CD14-positive monocyte (primary cell): ENCODE measurements around the gene GNG5. TPM values are rescaled to one million over a fixed set of nuclear protein-coding genes. Genes with fewer than 3 reads are reported as not detected.

Experiments used
- DNase-seq, 3 donors: peaks; one replicate each; pipeline ENCODE4 v3.0.0-alpha.2; 2011 to 2022
- H2AFZ ChIP-seq: 2 replicates; pipeline ENCODE4 v1.6.0; 2012; ENCODE audit warnings: mild to moderate bottlenecking, low read depth, low read length, inconsistent platforms; ENCODE audit not compliant: insufficient read depth, poor library complexity, severe bottlenecking
- H3K27ac ChIP-seq, 2 donors: 1 replicate in 1 of 2; 2 replicates in 1 of 2; pipeline ENCODE4 v1.5.1; 2012 to 2013; ENCODE audit warnings: low read length in 2 of 2, control low read depth in 1 of 2, inconsistent platforms in 1 of 2, low read depth in 1 of 2, mild to moderate bottlenecking in 1 of 2
- H3K27me3 ChIP-seq, 2 donors: one replicate each; pipeline versions ENCODE4 v1.6.0 to v1.6.1; 2011 to 2013; ENCODE audit warnings: low read length in 2 of 2; ENCODE audit not compliant: control insufficient read depth in 2 of 2, insufficient read depth in 2 of 2
- H3K36me3 ChIP-seq, 2 donors: replicated peaks in 1 of 2; 1 replicate in 1 of 2; 2 replicates in 1 of 2; pipeline versions ENCODE4 v1.5.1 to v1.6.1; 2012 to 2013; ENCODE audit warnings: low read length in 2 of 2, control low read depth in 1 of 2, inconsistent platforms in 1 of 2, mild to moderate bottlenecking in 1 of 2; ENCODE audit not compliant: insufficient read depth in 2 of 2, control insufficient read depth in 1 of 2
- H3K4me1 ChIP-seq, 2 donors: 1 replicate in 1 of 2; 2 replicates in 1 of 2; pipeline versions ENCODE4 v1.5.1 to v1.6.1; 2012 to 2013; ENCODE audit warnings: low read length in 2 of 2, control low read depth in 1 of 2, inconsistent platforms in 1 of 2, mild to moderate bottlenecking in 1 of 2, moderate library complexity in 1 of 2; ENCODE audit not compliant: insufficient read depth in 2 of 2, control insufficient read depth in 1 of 2
- H3K4me2 ChIP-seq: replicated peaks from 2 replicates; pipeline ENCODE3; 2012; ENCODE audit warnings: low read length, moderate library complexity, mild to moderate bottlenecking; ENCODE audit not compliant: poor library complexity, severe bottlenecking; ENCODE audit errors: extremely low read depth
- H3K4me3 ChIP-seq, 3 experiments: fragments of 200-600 bp in 1 of 3; sonication (generic) in 1 of 3; replicated peaks in 1 of 3; 1 replicate in 2 of 3; 2 replicates in 1 of 3; pipeline ENCODE4 v1.5.1; 2011 to 2013; ENCODE audit warnings: low read length in 3 of 3, mild to moderate bottlenecking in 3 of 3, control low read depth in 2 of 3, low read depth in 2 of 3, inconsistent platforms in 1 of 3, moderate library complexity in 1 of 3
- H3K79me2 ChIP-seq: 2 replicates; pipeline ENCODE4 v1.6.0; 2012; ENCODE audit warnings: mild to moderate bottlenecking, control low read depth, inconsistent platforms, low read length, moderate library complexity; ENCODE audit not compliant: insufficient read depth
- H3K9ac ChIP-seq: 2 replicates; pipeline ENCODE4 v1.6.0; 2017; ENCODE audit warnings: low read length, mild to moderate bottlenecking; ENCODE audit not compliant: insufficient read depth, poor library complexity, severe bottlenecking
- H3K9me3 ChIP-seq, 2 donors: replicated peaks in 1 of 2; 1 replicate in 1 of 2; 2 replicates in 1 of 2; pipeline versions ENCODE4 v1.5.1 to v1.6.1; 2012 to 2013; ENCODE audit warnings: low read length in 2 of 2, control low read depth in 1 of 2; ENCODE audit not compliant: control insufficient read depth in 1 of 2, insufficient read depth in 1 of 2
- H4K20me1 ChIP-seq: 2 replicates; pipeline ENCODE4 v1.6.0; 2012; ENCODE audit warnings: mild to moderate bottlenecking, low read length, control low read depth, moderate library complexity; ENCODE audit not compliant: insufficient read depth
- H3K27ac Mint-ChIP-seq, 7 donors: one replicate each; pipeline ENCODE4 v1.8.0; 2020; ENCODE audit warnings: mild to moderate bottlenecking in 7 of 7, mixed read lengths in 7 of 7, moderate library complexity in 6 of 7, inconsistent platforms in 2 of 7
- H3K27me3 Mint-ChIP-seq, 3 donors: one replicate each; pipeline ENCODE4 v1.8.0; 2021 to 2022; ENCODE audit warnings: low read depth in 3 of 3, mild to moderate bottlenecking in 3 of 3, mixed read lengths in 3 of 3, moderate library complexity in 3 of 3, inconsistent platforms in 1 of 3
- H3K36me3 Mint-ChIP-seq, 2 donors: one replicate each; pipeline ENCODE4 v1.8.0; 2020; ENCODE audit warnings: mixed read lengths in 2 of 2, inconsistent platforms in 1 of 2, mild to moderate bottlenecking in 1 of 2
- H3K4me1 Mint-ChIP-seq: one replicate; pipeline ENCODE4 v1.8.0; 2020; ENCODE audit warnings: mild to moderate bottlenecking, mixed read lengths
- H3K4me3 Mint-ChIP-seq, 2 donors: one replicate each; pipeline ENCODE4 v1.8.0; 2020; ENCODE audit warnings: mild to moderate bottlenecking in 2 of 2, mixed read lengths in 2 of 2, moderate library complexity in 1 of 2
- H3K9me3 Mint-ChIP-seq, 7 donors: one replicate each; pipeline ENCODE4 v1.8.0; 2020 to 2022; ENCODE audit warnings: mixed read lengths in 7 of 7, mild to moderate bottlenecking in 6 of 7, moderate library complexity in 6 of 7, inconsistent platforms in 2 of 7
- CTCF ChIP-seq: fragments of 200-600 bp; IDR thresholded peaks from one replicate; pipeline ENCODE4 v1.8.0; 2022; ENCODE audit warnings: antibody characterized with exemption, mild to moderate bottlenecking
- WGBS: methylation state at CpG from one replicate; pipeline ENCODE4 v1.1.5; 2013; ENCODE audit warnings: missing lambda C conversion rate; ENCODE audit not compliant: insufficient coverage; 5-methylcytosine and 5-hydroxymethylcytosine counted together
- intact Hi-C, 2 donors: fragments of 100-400 bp; cut with micrococcal nuclease; formaldehyde crosslinking; loops; one replicate each; pipeline versions ENCODE4 v1.15.0 to v1.15.1; 2023
- polyA plus RNA-seq, 3 donors: library from polyadenylated mRNA; depleted of rRNA in 1 of 3; unstranded in 2 of 3; stranded (reverse) in 1 of 3; fragments of 300-500 nt in 2 of 3; fragments of >200 nt in 1 of 3; fragmentation: Illumina TruSeq in 2 of 3; gene quantifications; 1 replicate in 2 of 3; 2 replicates in 1 of 3; pipeline ENCODE4 v1.2.3, GENCODE V29; 2012 to 2021

Gene GNG5
- polyA plus RNA-seq, 3 donors: 135 to 555 (median 377) TPM

GRCh38 chr1:84493747-84494146 is 12.6 kb downstream of the GNG5 start:
- Mint-ChIP-seq H3K27ac (peak overlapping the region in 1 of 7 donors; percentile 23), H3K27me3 (no peaks in the 10 kb centered on the region), H3K9me3 (peaks cover 0 to 2% (median 0%) of the 10 kb centered on the region in 7 donors), H3K4me1 (no peaks in the 10 kb centered on the region), H3K4me3 (no peak overlapping the region), H3K36me3 (peaks cover 81 to 90% of the 10 kb centered on the region in 2 donors)
- Histone ChIP-seq H4K20me1 (peaks cover 29% of the 10 kb centered on the region), H3K9me3 (no peaks in the 10 kb centered on the region), H3K4me3 (no peak overlapping the region), H3K27me3 (no peaks in the 10 kb centered on the region), H3K79me2 (peaks cover 20% of the 10 kb centered on the region), H2AFZ (no peak overlapping the region), H3K27ac (peak overlapping the region in 1 of 2 donors; percentile 30), H3K36me3 (peaks cover 70 to 96% of the 10 kb centered on the region in 2 donors), H3K4me1 (no peaks in the 10 kb centered on the region), H3K4me2 (no peak overlapping the region), H3K9ac (no peak overlapping the region)
- no CpG with 5 or more reads among the region's 1 CpG for WGBS
- TF ChIP-seq CTCF: no peak
- DNase-seq: no peak
- intact Hi-C loops: no loop called here

DNA sequence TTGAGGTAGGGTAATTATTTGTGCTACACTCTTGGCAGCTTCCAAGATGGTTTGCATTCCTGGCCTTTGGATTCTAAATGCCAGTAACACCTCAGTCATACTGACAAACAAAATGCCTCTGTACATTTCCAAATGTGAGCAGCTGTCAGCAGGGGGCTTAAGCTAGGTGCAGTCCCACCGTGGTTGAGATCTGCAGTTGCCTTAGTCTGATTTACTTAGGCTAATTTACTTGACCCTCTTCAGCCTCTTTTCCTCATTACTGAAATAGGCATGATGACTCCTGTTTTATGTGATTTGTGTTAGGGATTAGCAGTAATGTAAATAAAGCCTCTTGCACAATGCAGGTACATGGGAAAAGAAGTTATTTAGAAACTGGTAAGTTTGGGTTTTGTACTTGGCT is 13.7 kb downstream of the GNG5 start:
- intact Hi-C loops: no loop called here
- H3K27me3 ChIP-seq: no peaks in the 10 kb centered on the region
- H3K4me2 ChIP-seq: no peak overlapping the region
- Mint-ChIP-seq H3K9me3 (peaks cover 0 to 2% (median 0%) of the 10 kb centered on the region in 7 donors), H3K36me3 (peaks cover 74 to 84% of the 10 kb centered on the region in 2 donors), H3K4me3 (no peak overlapping the region), H3K4me1 (peaks cover 9% of the 10 kb centered on the region), H3K27ac (no peak overlapping the region), H3K27me3 (no peaks in the 10 kb centered on the region)
- no peak for DNase-seq
- H4K20me1 ChIP-seq: peaks cover 25% of the 10 kb centered on the region
- H3K4me1 ChIP-seq: peaks cover 4 to 9% of the 10 kb centered on the region in 2 donors
- no peak overlapping the region for H3K4me3 ChIP-seq
- no peak overlapping the region for H3K9ac ChIP-seq
- H3K9me3 ChIP-seq: no peaks in the 10 kb centered on the region
- TF ChIP-seq CTCF: no peak
- no peak overlapping the region for H3K27ac ChIP-seq
- peaks cover 61 to 86% of the 10 kb centered on the region in 2 donors for H3K36me3 ChIP-seq
- WGBS: no CpG with 5 or more reads among the region's 1 CpG
- peaks cover 23% of the 10 kb centered on the region for H3K79me2 ChIP-seq
- H2AFZ ChIP-seq: no peak overlapping the region
